ENCODE results near the gene PHF13. TPM values are rescaled to one million over a fixed set of nuclear protein-coding genes. Genes with fewer than 3 reads are reported as not detected.

PHF13 gene
- total and polyA plus RNA-seq, 9 of the 15 experiments (the other 6 are each of a cell fraction or from before 2014, with no cell fraction given), result 1.8 to 36.1 (median 11.7) TPM

- no peak; the same call in 1 of the 2 replicates for TF ChIP-seq NFIC (IDR thresholded peaks at IDR 0.05)
- peak; percentile 97 for TF ChIP-seq HNRNPLL (IDR thresholded peaks at IDR 0.05; ENCODE audit: low read depth, low read length, poor library complexity, severe bottlenecking)
- no peak for TF ChIP-seq MBD1 (CRISPR knock-in tag; IDR thresholded peaks at IDR 0.05)
- TF ChIP-seq CHD7 (IDR thresholded peaks at IDR 0.05; ENCODE audit: low read depth, low read length), result no peak
- TF ChIP-seq NR1H2 (CRISPR knock-in tag; IDR thresholded peaks at IDR 0.05), result 0 out of 2 replicates have a peak, but pooled peaks have one; percentile 33
- 0 out of 4 replicates have a peak, but pooled peaks of 1 of the 2 experiments have one; percentile 20 for TF ChIP-seq RCOR1 (IDR thresholded peaks at IDR 0.05; ENCODE audit: borderline replicate concordance in 1 of 2, low read depth in 2 of 2, low read length in 2 of 2)
- no peak for TF ChIP-seq MCM5 (IDR thresholded peaks at IDR 0.05; ENCODE audit: low read depth)
- no peak for TF ChIP-seq ZNF197 (CRISPR knock-in tag; IDR thresholded peaks at IDR 0.05; ENCODE audit: low read depth)
- TF ChIP-seq HDAC8 (tag; IDR thresholded peaks at IDR 0.05), result no peak
- TF ChIP-seq THAP7 (CRISPR knock-in tag; IDR thresholded peaks at IDR 0.05), result peak; percentile 90
- no peak; the same call in 1 of the 2 replicates for TF ChIP-seq ZNF589 (CRISPR knock-in tag; IDR thresholded peaks at IDR 0.05; ENCODE audit: low read depth)
- no peak for TF ChIP-seq ZNF133 (CRISPR knock-in tag; IDR thresholded peaks at IDR 0.05)
- TF ChIP-seq CBX1 (IDR thresholded peaks at IDR 0.05; ENCODE audit: low read depth), result no peak; the same call in 1 of the 2 replicates
- no peak for TF ChIP-seq MBD2 (IDR thresholded peaks at IDR 0.05; ENCODE audit: borderline replicate concordance, low read depth)
These were observed 11.4 kb upstream of the PHF13 start (continued) for GRCh38 chr1:6601923-6602668.

Measured in K562 (cell line).